Hepatocyte (in vitro differentiated cells): ENCODE results near the gene CORO6. TPM values are rescaled to one million over a fixed set of nuclear protein-coding genes. Genes with fewer than 3 reads are reported as not detected.
A peak's percentile ranks its signal among the peaks of the same experiment; 100 is the strongest.

Experiments used
- DNase-seq: peaks from one replicate; pipeline ENCODE4 v3.0.0-alpha.2; 2016; ENCODE audit warnings: low spot score
- H2AFZ ChIP-seq: fragments of 200-600 bp; sonication (generic); 2 replicates; pipeline ENCODE4 v1.6.0; 2016; ENCODE audit warnings: antibody characterized with exemption, mild to moderate bottlenecking
- H3K27ac ChIP-seq: fragments of 200-600 bp; sonication (generic); 2 replicates; pipeline ENCODE4 v1.5.1; 2016; ENCODE audit warnings: mild to moderate bottlenecking
- H3K27me3 ChIP-seq: fragments of 200-600 bp; sonication (generic); 2 replicates; pipeline ENCODE4 v1.6.1; 2016
- H3K36me3 ChIP-seq: fragments of 200-600 bp; sonication (generic); replicated peaks from 2 replicates; pipeline ENCODE4 v1.5.1; 2016; ENCODE audit warnings: low read depth; ENCODE audit not compliant: insufficient read depth
- H3K4me1 ChIP-seq: fragments of 200-600 bp; sonication (generic); 2 replicates; pipeline ENCODE4 v1.5.1; 2016; ENCODE audit warnings: mild to moderate bottlenecking, moderate library complexity; ENCODE audit not compliant: insufficient read depth
- H3K4me2 ChIP-seq: fragments of 200-600 bp; sonication (generic); 2 replicates; pipeline ENCODE4 v1.6.0; 2016
- H3K4me3 ChIP-seq: fragments of 200-600 bp; sonication (generic); 2 replicates; pipeline ENCODE4 v1.5.1; 2016; ENCODE audit warnings: mild to moderate bottlenecking
- H3K79me2 ChIP-seq: fragments of 200-600 bp; sonication (generic); 2 replicates; pipeline ENCODE4 v1.6.0; 2017; ENCODE audit warnings: mild to moderate bottlenecking
- H3K9me2 ChIP-seq: fragments of 200-600 bp; sonication (generic); replicated peaks from 2 replicates; pipeline ENCODE4 v1.6.0; 2017; ENCODE audit warnings: mild to moderate bottlenecking; ENCODE audit not compliant: insufficient read depth
- H3K9me3 ChIP-seq: fragments of 200-600 bp; sonication (generic); 2 replicates; pipeline ENCODE4 v1.5.1; 2016; ENCODE audit warnings: low read depth, mild to moderate bottlenecking
- H4K20me1 ChIP-seq: fragments of 200-600 bp; sonication (generic); 2 replicates; pipeline ENCODE4 v1.6.0; 2016; ENCODE audit warnings: mild to moderate bottlenecking; ENCODE audit not compliant: insufficient read depth, poor library complexity, severe bottlenecking
- CTCF ChIP-seq: fragments of 200-600 bp; sonication (generic); IDR thresholded peaks from 2 replicates; pipeline ENCODE4 v1.5.1; 2016; ENCODE audit warnings: antibody characterized with exemption, mild to moderate bottlenecking; ENCODE audit not compliant: poor library complexity
- EZH2 ChIP-seq: fragments of 200-600 bp; sonication (generic); IDR thresholded peaks from 2 replicates; pipeline ENCODE4 v1.6.1; 2016; ENCODE audit warnings: antibody characterized with exemption, mild to moderate bottlenecking, borderline replicate concordance
- EZH2phosphoT487 ChIP-seq: fragments of 200-600 bp; sonication (generic); IDR thresholded peaks from one replicate; pipeline ENCODE4 v1.6.1; 2018; ENCODE audit warnings: antibody characterized with exemption, mild to moderate bottlenecking, low read depth, moderate library complexity; ENCODE audit not compliant: unreplicated experiment, severe bottlenecking
- WGBS: methylation state at CpG from one replicate; pipeline ENCODE4 v1.1.6; 2016; ENCODE audit warnings: low lambda C conversion rate; ENCODE audit errors: missing lambda C conversion rate; 5-methylcytosine and 5-hydroxymethylcytosine counted together
- polyA plus RNA-seq: library from polyadenylated mRNA; unstranded; fragments of >200 nt; fragmentation: Nextera tagmentation; extraction: Ambion mirVana; gene quantifications from 2 replicates; pipeline ENCODE4 v1.2.1, GENCODE V29; 2016
- total RNA-seq: library from RNA; depleted of rRNA; stranded (reverse); fragments of >200 nt; gene quantifications from 2 replicates; pipeline ENCODE4 v1.2.3, GENCODE V29; 2014

The CORO6 gene
- 0.83 and 1.5 TPM in 2 replicates for total RNA-seq
- 1.9 and 3.4 TPM in 2 replicates for polyA plus RNA-seq

- no peaks in the 10 kb centered on the region for H3K9me3 ChIP-seq
- peak; percentile 78 for DNase-seq
- H3K4me3 ChIP-seq: peak within 1 kb of the TSS; percentile 79
- no peaks in the 10 kb centered on the region for H3K79me2 ChIP-seq
- peaks cover 54% of the 10 kb centered on the region for H3K27me3 ChIP-seq
- peaks cover 14% of the 10 kb centered on the region for H3K4me1 ChIP-seq
- H3K27ac ChIP-seq: no peak within 1 kb of the TSS
- H2AFZ ChIP-seq: peak within 1 kb of the TSS; percentile 68
- TF ChIP-seq EZH2 (no peak), CTCF (no peak), EZH2phosphoT487 (no peak)
- no peaks in the 10 kb centered on the region for H3K36me3 ChIP-seq
- WGBS: 4% methylated on average over 52 of the region's 77 CpGs
- peak within 1 kb of the TSS; percentile 100 for H3K4me2 ChIP-seq
- H3K9me2 ChIP-seq: no peaks in the 10 kb centered on the region
- H4K20me1 ChIP-seq: no peaks in the 10 kb centered on the region
Measured at GRCh38 chr17:29622337-29623282, at the start of gene CORO6. Gene CORO6, minus strand, starts transcription at chr17:29622912. Its CDS starts 1,491 bp downstream, at chr17:29621421.

GRCh38 chr17:29671661-29672060, 48.9 kb upstream of the CORO6 start:
- no peak for DNase-seq
- H2AFZ ChIP-seq: no peak overlapping the region
- no peaks in the 10 kb centered on the region for H4K20me1 ChIP-seq
- no peaks in the 10 kb centered on the region for H3K27me3 ChIP-seq
- no peaks in the 10 kb centered on the region for H3K9me2 ChIP-seq
- no peaks in the 10 kb centered on the region for H3K4me1 ChIP-seq
- no peak overlapping the region for H3K4me2 ChIP-seq
- WGBS: 91% methylated on average over 5 of the region's 5 CpGs
- TF ChIP-seq EZH2phosphoT487 (no peak), EZH2 (no peak), CTCF (no peak)
- no peaks in the 10 kb centered on the region for H3K9me3 ChIP-seq
- no peak overlapping the region for H3K4me3 ChIP-seq
- H3K79me2 ChIP-seq: no peaks in the 10 kb centered on the region
- H3K27ac ChIP-seq: no peak overlapping the region
- no peaks in the 10 kb centered on the region for H3K36me3 ChIP-seq

GRCh38 chr17:29669266-29669665, 46.6 kb upstream of the CORO6 start:
- no peaks in the 10 kb centered on the region for H3K9me2 ChIP-seq
- no peaks in the 10 kb centered on the region for H3K27me3 ChIP-seq
- no peak overlapping the region for H3K27ac ChIP-seq
- H3K79me2 ChIP-seq: no peaks in the 10 kb centered on the region
- no peaks in the 10 kb centered on the region for H4K20me1 ChIP-seq
- no peak overlapping the region for H2AFZ ChIP-seq
- H3K36me3 ChIP-seq: no peaks in the 10 kb centered on the region
- TF ChIP-seq EZH2phosphoT487 (no peak), CTCF (no peak), EZH2 (no peak)
- no peak overlapping the region for H3K4me2 ChIP-seq
- H3K4me1 ChIP-seq: peaks cover 6% of the 10 kb centered on the region
- H3K9me3 ChIP-seq: no peaks in the 10 kb centered on the region
- no peak for DNase-seq
- no peak overlapping the region for H3K4me3 ChIP-seq
